DOHH2 (cell line): Measurements from ENCODE around the gene SH2D6.
"Not testable (repeated sequence)": the region's sequence is repeated elsewhere in the genome, so short reads cannot be mapped to it uniquely, and the experiment has no call there.

ENCODE experiments used
- H3F3A ChIP-seq: fragments of 200-600 bp; sonication (generic), shearing (Covaris generic); 2 replicates; pipeline ENCODE4 v1.6.0; 2016; ENCODE audit warnings: antibody characterized with exemption, mild to moderate bottlenecking; ENCODE audit not compliant: control insufficient read depth, insufficient read depth
- H3K27ac ChIP-seq: fragments of 200-600 bp; sonication (generic); 2 replicates; pipeline ENCODE4 v1.5.1; 2014; ENCODE audit warnings: low read depth, mild to moderate bottlenecking, low read length, moderate library complexity
- H3K27me3 ChIP-seq: fragments of 200-600 bp; sonication (generic); 2 replicates; pipeline ENCODE4 v1.6.1; 2014; ENCODE audit warnings: mild to moderate bottlenecking, low read length, mixed read lengths; ENCODE audit not compliant: control insufficient read depth
- H3K36me3 ChIP-seq: fragments of 200-600 bp; sonication (generic); 2 replicates; pipeline ENCODE4 v1.6.1; 2014; ENCODE audit warnings: mild to moderate bottlenecking, low read length, moderate library complexity, mixed read lengths; ENCODE audit not compliant: control insufficient read depth
- H3K4me1 ChIP-seq: fragments of 200-600 bp; sonication (generic); 2 replicates; pipeline ENCODE4 v1.6.1; 2014; ENCODE audit warnings: mild to moderate bottlenecking, low read length, mixed read lengths; ENCODE audit not compliant: control insufficient read depth
- H3K4me2 ChIP-seq: fragments of 200-600 bp; sonication (generic); 2 replicates; pipeline ENCODE4 v1.6.0; 2014; ENCODE audit warnings: mild to moderate bottlenecking, low read length, moderate library complexity
- H3K4me3 ChIP-seq: fragments of 200-600 bp; sonication (generic); 2 replicates; pipeline ENCODE4 v1.5.1; 2014; ENCODE audit warnings: mild to moderate bottlenecking, low read length, mixed read lengths
- H3K79me2 ChIP-seq: fragments of 200-600 bp; sonication (generic); 2 replicates; pipeline ENCODE4 v1.6.1; 2014; ENCODE audit warnings: mild to moderate bottlenecking, low read length, mixed read lengths; ENCODE audit not compliant: control insufficient read depth
- H3K9me2 ChIP-seq: fragments of 200-600 bp; sonication (generic); replicated peaks from 2 replicates; pipeline ENCODE4 v1.6.1; 2014; ENCODE audit warnings: mild to moderate bottlenecking, low read length, mixed read lengths; ENCODE audit not compliant: control insufficient read depth
- H3K9me3 ChIP-seq: fragments of 200-600 bp; sonication (generic); 2 replicates; pipeline ENCODE4 v1.6.1; 2014; ENCODE audit warnings: antibody characterized with exemption, low read length, mixed read lengths; ENCODE audit not compliant: control insufficient read depth, insufficient read depth
- H4K20me1 ChIP-seq: fragments of 200-600 bp; sonication (generic); 2 replicates; pipeline ENCODE4 v1.6.0; 2014; ENCODE audit warnings: low read depth, mild to moderate bottlenecking, antibody characterized with exemption, low read length, moderate library complexity; ENCODE audit not compliant: control insufficient read depth, insufficient read depth
- EZH2phosphoT487 ChIP-seq: fragments of 200-600 bp; sonication (generic); IDR thresholded peaks from 2 replicates; pipeline ENCODE4 v1.6.1; 2017; ENCODE audit warnings: borderline replicate concordance, mild to moderate bottlenecking, antibody characterized with exemption, low read length, moderate library complexity, mixed read lengths
- TF ChIP-seq, protein P1 (sequence below): fragments of 200-600 bp; sonication (generic); IDR thresholded peaks from one replicate; pipeline ENCODE4 v1.5.1; 2014; ENCODE audit warnings: antibody characterized with exemption, mild to moderate bottlenecking, low read depth, low read length; ENCODE audit not compliant: poor library complexity, severe bottlenecking

The SH2D6 gene

DNA sequence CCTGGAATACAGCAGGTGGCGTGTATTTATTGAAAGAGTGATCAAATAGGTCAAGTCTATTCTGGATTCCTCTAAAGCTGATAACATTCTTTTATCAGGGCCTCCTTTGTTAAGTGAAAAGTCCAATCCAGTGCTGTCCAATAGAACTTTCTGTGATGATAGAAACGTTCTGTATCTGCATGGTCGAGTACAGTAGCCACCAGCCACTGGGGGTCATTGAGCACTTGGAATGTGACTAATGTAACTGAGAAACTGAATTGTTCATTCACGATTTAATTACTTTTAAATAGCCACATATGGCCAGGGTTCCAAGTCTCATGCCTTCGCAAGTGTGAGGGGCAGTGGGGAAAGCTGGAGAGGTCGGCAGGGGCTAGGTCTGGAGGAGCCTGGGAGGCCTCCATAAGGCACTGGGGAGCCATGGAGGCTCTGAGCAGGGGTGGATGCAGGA, 20.5 kb downstream of the SH2D6 start:
- Histone ChIP-seq H3K9me3 (no peaks in the 10 kb centered on the region), H3F3A (no peaks in the 10 kb centered on the region), H3K27ac (no peak overlapping the region), H4K20me1 (no peaks in the 10 kb centered on the region), H3K36me3 (no peaks in the 10 kb centered on the region), H3K79me2 (no peaks in the 10 kb centered on the region), H3K4me3 (no peak overlapping the region), H3K4me1 (peaks cover 17% of the 10 kb centered on the region), H3K27me3 (no peaks in the 10 kb centered on the region; the same call in 1 of the 2 replicates), H3K9me2 (no peaks in the 10 kb centered on the region), H3K4me2 (no peak overlapping the region)
- TF ChIP-seq, protein P1, sequence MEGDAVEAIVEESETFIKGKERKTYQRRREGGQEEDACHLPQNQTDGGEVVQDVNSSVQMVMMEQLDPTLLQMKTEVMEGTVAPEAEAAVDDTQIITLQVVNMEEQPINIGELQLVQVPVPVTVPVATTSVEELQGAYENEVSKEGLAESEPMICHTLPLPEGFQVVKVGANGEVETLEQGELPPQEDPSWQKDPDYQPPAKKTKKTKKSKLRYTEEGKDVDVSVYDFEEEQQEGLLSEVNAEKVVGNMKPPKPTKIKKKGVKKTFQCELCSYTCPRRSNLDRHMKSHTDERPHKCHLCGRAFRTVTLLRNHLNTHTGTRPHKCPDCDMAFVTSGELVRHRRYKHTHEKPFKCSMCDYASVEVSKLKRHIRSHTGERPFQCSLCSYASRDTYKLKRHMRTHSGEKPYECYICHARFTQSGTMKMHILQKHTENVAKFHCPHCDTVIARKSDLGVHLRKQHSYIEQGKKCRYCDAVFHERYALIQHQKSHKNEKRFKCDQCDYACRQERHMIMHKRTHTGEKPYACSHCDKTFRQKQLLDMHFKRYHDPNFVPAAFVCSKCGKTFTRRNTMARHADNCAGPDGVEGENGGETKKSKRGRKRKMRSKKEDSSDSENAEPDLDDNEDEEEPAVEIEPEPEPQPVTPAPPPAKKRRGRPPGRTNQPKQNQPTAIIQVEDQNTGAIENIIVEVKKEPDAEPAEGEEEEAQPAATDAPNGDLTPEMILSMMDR = no peak
- TF ChIP-seq EZH2phosphoT487 = no peak

GRCh38 chr2:85439569-85439968, 21.1 kb downstream of the SH2D6 start:
- H3K4me1 ChIP-seq = peaks cover 17% of the 10 kb centered on the region
- not testable (repeated sequence) for H3K9me3 ChIP-seq, H3K79me2 ChIP-seq, H3F3A ChIP-seq, H3K4me3 ChIP-seq, H3K36me3 ChIP-seq, H4K20me1 ChIP-seq, H3K4me2 ChIP-seq, H3K9me2 ChIP-seq, H3K27me3 ChIP-seq, H3K27ac ChIP-seq

- Histone ChIP-seq H3F3A (no peaks in the 10 kb centered on the region), H3K9me3 (no peaks in the 10 kb centered on the region), H3K27me3 (no peaks in the 10 kb centered on the region; the same call in 1 of the 2 replicates), H3K36me3 (no peaks in the 10 kb centered on the region), H3K4me2 (no peak overlapping the region), H3K27ac (no peak overlapping the region), H4K20me1 (no peaks in the 10 kb centered on the region), H3K79me2 (no peaks in the 10 kb centered on the region), H3K4me3 (no peak overlapping the region), H3K4me1 (peaks cover 17% of the 10 kb centered on the region), H3K9me2 (no peaks in the 10 kb centered on the region)
- no peak for TF ChIP-seq EZH2phosphoT487
- TF ChIP-seq, protein P1 = no peak
These were observed 21.5 kb downstream of the SH2D6 start for GRCh38 chr2:85439986-85440385.

DNA sequence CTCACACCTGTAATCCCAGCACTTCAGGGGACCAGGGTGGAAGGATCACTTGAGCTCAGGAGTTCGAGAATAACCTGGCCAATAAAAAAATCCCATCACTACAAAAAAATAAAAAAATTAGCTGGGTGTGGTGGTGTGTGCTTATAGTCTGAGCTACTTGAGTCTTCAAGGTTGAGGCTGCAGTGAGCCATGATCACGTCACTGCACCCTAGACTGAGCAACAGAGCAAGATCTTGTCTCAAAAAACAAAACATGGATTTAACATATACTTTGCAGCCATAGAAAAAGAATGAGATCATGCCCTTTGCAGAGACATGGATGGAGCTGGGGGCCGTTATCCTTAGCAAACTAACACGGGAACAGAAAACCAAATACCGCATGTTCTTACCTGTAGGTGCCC, 22.2 kb downstream of the SH2D6 start:
- H3K4me1 ChIP-seq = peaks cover 17% of the 10 kb centered on the region
- no peaks in the 10 kb centered on the region; the same call in 1 of the 2 replicates for H3K27me3 ChIP-seq
- no peak overlapping the region for H3K27ac ChIP-seq
- H3K36me3 ChIP-seq = no peaks in the 10 kb centered on the region
- H3K4me3 ChIP-seq = no peak overlapping the region
- no peaks in the 10 kb centered on the region for H4K20me1 ChIP-seq
- H3K79me2 ChIP-seq = no peaks in the 10 kb centered on the region
- TF ChIP-seq EZH2phosphoT487 = no peak
- TF ChIP-seq, protein P1 = no peak
- no peaks in the 10 kb centered on the region for H3F3A ChIP-seq
- H3K9me3 ChIP-seq = no peaks in the 10 kb centered on the region
- H3K9me2 ChIP-seq = no peaks in the 10 kb centered on the region
- no peak overlapping the region for H3K4me2 ChIP-seq
